Glutamatergic neuron (in vitro differentiated cells): ENCODE measurements around the gene EED. TPM values are rescaled to one million over a fixed set of nuclear protein-coding genes. Genes with fewer than 3 reads are reported as not detected.

Experiments
- DNase-seq: peaks from one replicate; pipeline ENCODE4 v3.0.0; 2022
- H3K27ac Mint-ChIP-seq: one replicate; pipeline ENCODE4 v1.8.0; 2020; ENCODE audit warnings: mild to moderate bottlenecking, mixed read lengths, inconsistent platforms; ENCODE audit not compliant: unreplicated experiment
- H3K27me3 Mint-ChIP-seq: one replicate; pipeline ENCODE4 v1.8.0; 2020; ENCODE audit warnings: mild to moderate bottlenecking, moderate library complexity, mixed read lengths, inconsistent platforms; ENCODE audit not compliant: unreplicated experiment
- H3K36me3 Mint-ChIP-seq: one replicate; pipeline ENCODE4 v1.8.0; 2020; ENCODE audit warnings: mild to moderate bottlenecking, mixed read lengths, inconsistent platforms; ENCODE audit not compliant: unreplicated experiment
- H3K4me1 Mint-ChIP-seq: one replicate; pipeline ENCODE4 v1.8.0; 2020; ENCODE audit warnings: mild to moderate bottlenecking, low read depth, mixed read lengths, inconsistent platforms; ENCODE audit not compliant: unreplicated experiment
- H3K4me3 Mint-ChIP-seq: one replicate; pipeline ENCODE4 v1.8.0; 2020; ENCODE audit warnings: mild to moderate bottlenecking, mixed read lengths, inconsistent platforms; ENCODE audit not compliant: unreplicated experiment
- H3K9me3 Mint-ChIP-seq: one replicate; pipeline ENCODE4 v1.8.0; 2020; ENCODE audit warnings: mild to moderate bottlenecking, moderate library complexity, mixed read lengths, inconsistent platforms; ENCODE audit not compliant: unreplicated experiment
- CTCF ChIP-seq: fragments of 200-600 bp; sonication (generic); IDR thresholded peaks from one replicate; pipeline ENCODE4 v1.5.0; 2021; ENCODE audit not compliant: partially characterized antibody, unreplicated experiment
- total RNA-seq: library from RNA; stranded (reverse); fragmentation: NEBNext Ultra II Directional; extraction: Animal tissue kit (Norgen Biotek cat#: 25700); gene quantifications from one replicate; pipeline ENCODE4 v1.2.1, GENCODE V29; 2021; ENCODE audit not compliant: unreplicated experiment

EED gene
- total RNA-seq, 1 donor from 2014 or later, result 17.9 TPM

GRCh38 chr11:86249307-86250098, 5.0 kb downstream of the EED start:
- Mint-ChIP-seq H3K4me3 (no peak overlapping the region), H3K27ac (no peak overlapping the region), H3K4me1 (no peaks in the 10 kb centered on the region), H3K9me3 (no peaks in the 10 kb centered on the region), H3K36me3 (no peaks in the 10 kb centered on the region), H3K27me3 (no peaks in the 10 kb centered on the region)
- no peak for DNase-seq
- no peak for TF ChIP-seq CTCF

- Mint-ChIP-seq H3K27me3 (no peaks in the 10 kb centered on the region), H3K36me3 (no peaks in the 10 kb centered on the region), H3K4me3 (no peak overlapping the region), H3K4me1 (no peaks in the 10 kb centered on the region), H3K9me3 (no peaks in the 10 kb centered on the region), H3K27ac (peak overlapping the region; percentile 8)
- DNase-seq, result no peak
- no peak for TF ChIP-seq CTCF
Observed at GRCh38 chr11:86251345-86251744, 6.8 kb downstream of the EED start.

- DNase-seq, result no peak
- Mint-ChIP-seq H3K27ac (no peak overlapping the region), H3K9me3 (no peaks in the 10 kb centered on the region), H3K4me3 (no peak overlapping the region), H3K36me3 (no peaks in the 10 kb centered on the region), H3K4me1 (no peaks in the 10 kb centered on the region), H3K27me3 (no peaks in the 10 kb centered on the region)
- no peak for TF ChIP-seq CTCF
Observed at GRCh38 chr11:86255896-86256295, 11.3 kb downstream of the EED start.

- H3K4me1 Mint-ChIP-seq, result no peaks in the 10 kb centered on the region
- TF ChIP-seq CTCF, result no peak
- H3K36me3 Mint-ChIP-seq, result no peaks in the 10 kb centered on the region
- no peak overlapping the region for H3K4me3 Mint-ChIP-seq
- no peaks in the 10 kb centered on the region for H3K9me3 Mint-ChIP-seq
- H3K27ac Mint-ChIP-seq, result no peak overlapping the region
- no peaks in the 10 kb centered on the region for H3K27me3 Mint-ChIP-seq
- no peak for DNase-seq
Observed at GRCh38 chr11:86256608-86257007, 12.1 kb downstream of the EED start.

GRCh38 chr11:86257446-86257845, 12.9 kb downstream of the EED start:
- DNase-seq, result no peak
- Mint-ChIP-seq H3K4me3 (no peak overlapping the region), H3K4me1 (no peaks in the 10 kb centered on the region), H3K27ac (no peak overlapping the region), H3K9me3 (no peaks in the 10 kb centered on the region), H3K36me3 (no peaks in the 10 kb centered on the region), H3K27me3 (no peaks in the 10 kb centered on the region)
- TF ChIP-seq CTCF, result no peak
